Prostate gland (tissue), 2 donors: ENCODE results near the gene BAIAP3.

Experiments
- POLR2A ChIP-seq: fragments of 450-650 bp; IDR thresholded peaks from one replicate; pipeline ENCODE4 v1.6.1; 2016; ENCODE audit warnings: antibody characterized with exemption, mild to moderate bottlenecking
- POLR2AphosphoS5 ChIP-seq: sonication (generic); formaldehyde crosslinking; IDR thresholded peaks from one replicate; pipeline ENCODE4 v1.6.1; 2017; ENCODE audit warnings: antibody characterized with exemption
- TF ChIP-seq, protein P1 (sequence below), 4 experiments: fragments of 200-600 bp in 2 of 4; fragments of 450-650 bp in 2 of 4; sonication (generic) in 2 of 4; IDR thresholded peaks; 1 replicate in 3 of 4; 2 replicates in 1 of 4; pipeline ENCODE4 v1.5.1; 2016 to 2019; ENCODE audit warnings: antibody characterized with exemption in 4 of 4, mild to moderate bottlenecking in 2 of 4, moderate library complexity in 2 of 4

DNA sequence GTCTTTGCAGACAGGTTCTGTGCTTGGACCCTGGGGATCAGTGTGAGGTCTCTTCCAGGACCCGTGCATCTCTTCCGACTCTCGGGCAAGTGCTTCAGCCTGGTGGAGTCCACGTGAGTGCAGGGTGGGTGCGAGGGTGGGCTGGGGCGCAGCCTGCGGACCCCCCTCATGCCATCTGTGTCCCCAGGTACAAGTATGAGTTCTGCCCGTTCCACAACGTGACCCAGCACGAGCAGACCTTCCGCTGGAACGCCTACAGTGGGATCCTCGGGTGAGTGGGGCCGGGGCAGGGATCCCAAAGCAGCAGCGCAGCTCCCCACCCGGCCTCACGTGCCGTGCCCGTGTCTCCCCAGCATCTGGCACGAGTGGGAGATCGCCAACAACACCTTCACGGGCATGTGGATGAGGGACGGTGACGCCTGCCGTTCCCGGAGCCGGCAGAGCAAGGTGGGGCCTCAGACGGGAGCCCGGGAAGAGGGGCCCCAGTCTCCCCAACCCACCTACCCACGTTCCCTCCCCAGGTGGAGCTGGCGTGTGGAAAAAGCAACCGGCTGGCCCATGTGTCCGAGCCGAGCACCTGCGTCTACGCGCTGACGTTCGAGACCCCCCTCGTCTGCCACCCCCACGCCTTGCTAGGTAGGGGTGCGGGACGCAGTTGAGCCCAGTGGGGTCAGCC, 28.4 kb downstream of the BAIAP3 start:
- TF ChIP-seq, protein P1, sequence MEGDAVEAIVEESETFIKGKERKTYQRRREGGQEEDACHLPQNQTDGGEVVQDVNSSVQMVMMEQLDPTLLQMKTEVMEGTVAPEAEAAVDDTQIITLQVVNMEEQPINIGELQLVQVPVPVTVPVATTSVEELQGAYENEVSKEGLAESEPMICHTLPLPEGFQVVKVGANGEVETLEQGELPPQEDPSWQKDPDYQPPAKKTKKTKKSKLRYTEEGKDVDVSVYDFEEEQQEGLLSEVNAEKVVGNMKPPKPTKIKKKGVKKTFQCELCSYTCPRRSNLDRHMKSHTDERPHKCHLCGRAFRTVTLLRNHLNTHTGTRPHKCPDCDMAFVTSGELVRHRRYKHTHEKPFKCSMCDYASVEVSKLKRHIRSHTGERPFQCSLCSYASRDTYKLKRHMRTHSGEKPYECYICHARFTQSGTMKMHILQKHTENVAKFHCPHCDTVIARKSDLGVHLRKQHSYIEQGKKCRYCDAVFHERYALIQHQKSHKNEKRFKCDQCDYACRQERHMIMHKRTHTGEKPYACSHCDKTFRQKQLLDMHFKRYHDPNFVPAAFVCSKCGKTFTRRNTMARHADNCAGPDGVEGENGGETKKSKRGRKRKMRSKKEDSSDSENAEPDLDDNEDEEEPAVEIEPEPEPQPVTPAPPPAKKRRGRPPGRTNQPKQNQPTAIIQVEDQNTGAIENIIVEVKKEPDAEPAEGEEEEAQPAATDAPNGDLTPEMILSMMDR (IDR thresholded peaks at IDR 0.05) = no peak
- TF ChIP-seq POLR2A (no peak), POLR2AphosphoS5 (no peak)
